HCT116 (cell line): Measurements from ENCODE around the gene CHEK2. TPM values are rescaled to one million over a fixed set of nuclear protein-coding genes. Genes with fewer than 3 reads are reported as not detected.

ENCODE experiments used
- ATAC-seq: fragments of 200-7000 bp; cut with Tn5 transposase; 2 replicates; pipeline ENCODE4 v1.9.1; 2020; ENCODE audit warnings: mild to moderate bottlenecking, moderate library complexity
- BruUV-seq: library from RNA; stranded (reverse); fragments of 400-500 nt; replicated peaks from 2 replicates; lab custom pipeline; 2021; lab: Mats Ljungman, UMichigan
- CTCF ChIA-PET: fragments of 300-600 bp; sonication (Branson Sonifier 250); formaldehyde crosslinking; loops from one replicate; lab custom pipeline; 2021; ENCODE audit warnings: antibody characterized with exemption; lab: Charles Lee
- POLR2A ChIA-PET: fragments of 300-600, 350-600 bp; sonication (Branson Sonifier 250); formaldehyde crosslinking; loops from one replicate; lab custom pipeline; 2021; ENCODE audit warnings: antibody characterized with exemption; lab: Charles Lee
- RAD21 ChIA-PET, 2 experiments: fragments of 300-600 bp; sonication (Branson Sonifier 250); formaldehyde crosslinking; loops; one replicate each; lab custom pipeline; 2023; ENCODE audit warnings: low total read pairs in 2 of 2; ENCODE audit not compliant: uncharacterized antibody in 2 of 2, unreplicated experiment in 2 of 2, low non-redundant PET in 1 of 2; lab: Charles Lee
- DNase-seq: peaks from one replicate; pipeline ENCODE4 v3.0.0-alpha.2; 2010; ENCODE audit warnings: low read depth, low spot score
- H2AFZ ChIP-seq: fragments of 200-600 bp; shearing (Covaris generic), sonication (generic); 2 replicates; pipeline ENCODE4 v1.6.1; 2017; ENCODE audit warnings: low read depth, mixed run types, mixed read lengths, antibody characterized with exemption, low read length; ENCODE audit not compliant: poor library complexity, severe bottlenecking
- H3K27ac ChIP-seq: 2 replicates; pipeline ENCODE4 v1.5.1; 2012; ENCODE audit warnings: low read depth, low read length
- H3K27me3 ChIP-seq: fragments of 200-600 bp; sonication (generic); 2 replicates; pipeline ENCODE4 v1.6.1; 2016; ENCODE audit warnings: mixed run types, low read length, mixed read lengths; ENCODE audit not compliant: insufficient read depth
- H3K36me3 ChIP-seq, 2 experiments: fragments of 200-500 bp in 1 of 2; fragments of 200-600 bp in 1 of 2; sonication (Bioruptor generic) in 1 of 2; sonication (generic) in 1 of 2; 2 replicates each; pipeline versions ENCODE4 v1.5.1 to v1.6.1; 2014 to 2016; ENCODE audit warnings: low read length in 2 of 2, inconsistent platforms in 1 of 2, mixed read lengths in 1 of 2, mixed run types in 1 of 2; ENCODE audit not compliant: insufficient read depth in 2 of 2, control insufficient read depth in 1 of 2
- H3K4me1 ChIP-seq, 2 experiments: fragments of 200-600 bp in 1 of 2; sonication (generic) in 1 of 2; 2 replicates each; pipeline versions ENCODE4 v1.5.1 to v1.6.1; 2012 to 2017; ENCODE audit warnings: low read length in 2 of 2, inconsistent platforms in 1 of 2, mild to moderate bottlenecking in 1 of 2, mixed read lengths in 1 of 2, mixed run types in 1 of 2, moderate library complexity in 1 of 2; ENCODE audit not compliant: insufficient read depth in 2 of 2, control insufficient read depth in 1 of 2
- H3K4me2 ChIP-seq: fragments of 200-600 bp; sonication (generic); 2 replicates; pipeline ENCODE4 v1.6.1; 2017; ENCODE audit warnings: mixed run types, low read length, mixed read lengths
- H3K4me3 ChIP-seq, 2 experiments: fragments of 200-600 bp in 1 of 2; sonication (generic) in 1 of 2; replicated peaks in 1 of 2; 2 replicates each; pipeline ENCODE4 v1.5.1; 2011 to 2016; ENCODE audit warnings: low read length in 2 of 2, control low read depth in 1 of 2, low read depth in 1 of 2, mild to moderate bottlenecking in 1 of 2, mixed read lengths in 1 of 2, mixed run types in 1 of 2
- H3K79me2 ChIP-seq: fragments of 200-600 bp; sonication (generic); 2 replicates; pipeline ENCODE4 v1.6.1; 2017; ENCODE audit warnings: mild to moderate bottlenecking, mixed run types, low read length, moderate library complexity, mixed read lengths; ENCODE audit not compliant: insufficient read depth
- H3K9ac ChIP-seq: fragments of 200-600 bp; sonication (generic); 2 replicates; pipeline ENCODE4 v1.6.1; 2016; ENCODE audit warnings: low read length, mixed read lengths
- H3K9me2 ChIP-seq: fragments of 200-600 bp; sonication (generic), shearing (Covaris generic); 2 replicates; pipeline ENCODE4 v1.6.1; 2017; ENCODE audit warnings: mixed run types, mild to moderate bottlenecking, moderate library complexity; ENCODE audit not compliant: insufficient read depth
- H3K9me3 ChIP-seq, 2 experiments: fragments of 200-500 bp in 1 of 2; fragments of 200-600 bp in 1 of 2; sonication (Bioruptor generic) in 1 of 2; sonication (generic) in 1 of 2; 2 replicates each; pipeline ENCODE4 v1.6.1; 2014 to 2017; ENCODE audit warnings: low read length in 2 of 2, mixed read lengths in 2 of 2, inconsistent platforms in 1 of 2, low read depth in 1 of 2, mild to moderate bottlenecking in 1 of 2, mixed run types in 1 of 2, moderate library complexity in 1 of 2; ENCODE audit not compliant: control insufficient read depth in 1 of 2, insufficient read depth in 1 of 2
- H4K20me1 ChIP-seq: fragments of 200-600 bp; sonication (generic), shearing (Covaris generic); 2 replicates; pipeline ENCODE4 v1.6.1; 2017; ENCODE audit warnings: mixed run types, mild to moderate bottlenecking, moderate library complexity; ENCODE audit not compliant: insufficient read depth
- CEBPB ChIP-seq: IDR thresholded peaks from 2 replicates; pipeline ENCODE4 v1.6.1; 2012; ENCODE audit warnings: low read depth
- EGR1 ChIP-seq: IDR thresholded peaks from 2 replicates; pipeline ENCODE4 v1.6.1; 2012; ENCODE audit warnings: low read depth
- EZH2 ChIP-seq: fragments of 200-600 bp; sonication (generic); IDR thresholded peaks from 2 replicates; pipeline ENCODE4 v1.6.1; 2017; ENCODE audit warnings: antibody characterized with exemption, mixed run types
- EZH2phosphoT487 ChIP-seq: fragments of 200-600 bp; IDR thresholded peaks from 2 replicates; pipeline ENCODE4 v1.6.1; 2018; ENCODE audit warnings: antibody characterized with exemption, borderline replicate concordance
- FOSL1 ChIP-seq: IDR thresholded peaks from 2 replicates; pipeline ENCODE4 v1.6.1; 2012; ENCODE audit warnings: low read depth
- JUND ChIP-seq: IDR thresholded peaks from 2 replicates; pipeline ENCODE4 v1.6.1; 2012
- MAX ChIP-seq: IDR thresholded peaks from 2 replicates; pipeline ENCODE4 v1.6.1; 2012
- POLR2AphosphoS5 ChIP-seq: IDR thresholded peaks from 2 replicates; pipeline ENCODE4 v1.6.1; 2011; ENCODE audit warnings: mild to moderate bottlenecking, low read depth, low read length, moderate library complexity
- RAD21 ChIP-seq: IDR thresholded peaks from 2 replicates; pipeline ENCODE4 v1.6.1; 2012; ENCODE audit warnings: low read depth, mild to moderate bottlenecking
- REST ChIP-seq: IDR thresholded peaks from 2 replicates; pipeline ENCODE4 v1.6.1; 2012; ENCODE audit warnings: low read depth
- SIN3A ChIP-seq: IDR thresholded peaks from 2 replicates; pipeline ENCODE4 v1.6.1; 2012; ENCODE audit warnings: low read depth
- SRF ChIP-seq: IDR thresholded peaks from 2 replicates; pipeline ENCODE4 v1.6.1; 2012; ENCODE audit warnings: low read depth
- TCF7L2 ChIP-seq: IDR thresholded peaks from 2 replicates; pipeline ENCODE4 v1.7.0; 2011; ENCODE audit warnings: borderline replicate concordance, inconsistent platforms; ENCODE audit not compliant: insufficient read depth, insufficient read length; ENCODE audit errors: extremely low read depth
- ZFX ChIP-seq: fragments of 450-650 bp; IDR thresholded peaks from 2 replicates; pipeline ENCODE4 v1.6.1; 2017
- ZNF274 ChIP-seq: fragments of 200-500 bp; sonication (Bioruptor generic); IDR thresholded peaks from 2 replicates; pipeline ENCODE4 v1.6.1; 2014; ENCODE audit warnings: mild to moderate bottlenecking, low read depth, low read length, inconsistent platforms
- intact Hi-C: fragments of 100-400 bp; cut with micrococcal nuclease; formaldehyde crosslinking; loops from 2 replicates; pipeline ENCODE4 v1.10.0; 2022
- total RNA-seq: library from RNA; stranded (reverse); gene quantifications from one replicate; pipeline ENCODE4 v1.2.1, GENCODE V29; 2021; ENCODE audit not compliant: unreplicated experiment
- TF ChIP-seq, protein P1 (sequence below): IDR thresholded peaks from 2 replicates; pipeline ENCODE4 v1.6.1; 2011; ENCODE audit warnings: mild to moderate bottlenecking, low read length, moderate library complexity; ENCODE audit not compliant: insufficient replicate concordance; ENCODE audit errors: extremely low read depth
- TF ChIP-seq, protein P2 (sequence below), 3 experiments: fragments of 200-600 bp in 1 of 3; sonication (generic) in 1 of 3; IDR thresholded peaks in 2 of 3; conservative IDR thresholded peaks in 1 of 3; 2 replicates each; pipeline ENCODE4 v1.5.1; 2012 to 2017; ENCODE audit warnings: low read depth in 2 of 3, low read length in 2 of 3, antibody characterized with exemption in 1 of 3, borderline replicate concordance in 1 of 3, control low read depth in 1 of 3, mild to moderate bottlenecking in 1 of 3, mixed read lengths in 1 of 3, mixed run types in 1 of 3, moderate library complexity in 1 of 3; ENCODE audit not compliant: insufficient read depth in 1 of 3

The CHEK2 gene
- total RNA-seq, 1 experiment from 2014 or later: 47.1 TPM

- H2AFZ ChIP-seq: no peak overlapping the region
- ChIA-PET POLR2A (no interaction called here), CTCF (no interaction called here), RAD21 (no interaction called here)
- no peak overlapping the region for H3K4me3 ChIP-seq
- no peaks in the 10 kb centered on the region for H3K9me2 ChIP-seq
- H3K4me1 ChIP-seq: peaks cover 3 to 9% of the 10 kb centered on the region in 2 experiments; a peak in 3 of 4 replicates
- no peak overlapping the region for H3K4me2 ChIP-seq
- H3K36me3 ChIP-seq: peaks cover 8 to 20% of the 10 kb centered on the region in 2 experiments; a peak in 3 of 4 replicates
- no peak overlapping the region for H3K9ac ChIP-seq
- TF ChIP-seq MAX (no peak), JUND (no peak), ZFX (no peak), EZH2 (no peak), EGR1 (no peak), TCF7L2 (no peak), CEBPB (no peak), RAD21 (no peak), SRF (no peak), SIN3A (no peak), EZH2phosphoT487 (no peak), POLR2AphosphoS5 (no peak), FOSL1 (no peak), REST (no peak), ZNF274 (no peak)
- TF ChIP-seq, protein P1, sequence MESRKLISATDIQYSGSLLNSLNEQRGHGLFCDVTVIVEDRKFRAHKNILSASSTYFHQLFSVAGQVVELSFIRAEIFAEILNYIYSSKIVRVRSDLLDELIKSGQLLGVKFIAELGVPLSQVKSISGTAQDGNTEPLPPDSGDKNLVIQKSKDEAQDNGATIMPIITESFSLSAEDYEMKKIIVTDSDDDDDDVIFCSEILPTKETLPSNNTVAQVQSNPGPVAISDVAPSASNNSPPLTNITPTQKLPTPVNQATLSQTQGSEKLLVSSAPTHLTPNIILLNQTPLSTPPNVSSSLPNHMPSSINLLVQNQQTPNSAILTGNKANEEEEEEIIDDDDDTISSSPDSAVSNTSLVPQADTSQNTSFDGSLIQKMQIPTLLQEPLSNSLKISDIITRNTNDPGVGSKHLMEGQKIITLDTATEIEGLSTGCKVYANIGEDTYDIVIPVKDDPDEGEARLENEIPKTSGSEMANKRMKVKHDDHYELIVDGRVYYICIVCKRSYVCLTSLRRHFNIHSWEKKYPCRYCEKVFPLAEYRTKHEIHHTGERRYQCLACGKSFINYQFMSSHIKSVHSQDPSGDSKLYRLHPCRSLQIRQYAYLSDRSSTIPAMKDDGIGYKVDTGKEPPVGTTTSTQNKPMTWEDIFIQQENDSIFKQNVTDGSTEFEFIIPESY: no peak
- TF ChIP-seq, protein P2, sequence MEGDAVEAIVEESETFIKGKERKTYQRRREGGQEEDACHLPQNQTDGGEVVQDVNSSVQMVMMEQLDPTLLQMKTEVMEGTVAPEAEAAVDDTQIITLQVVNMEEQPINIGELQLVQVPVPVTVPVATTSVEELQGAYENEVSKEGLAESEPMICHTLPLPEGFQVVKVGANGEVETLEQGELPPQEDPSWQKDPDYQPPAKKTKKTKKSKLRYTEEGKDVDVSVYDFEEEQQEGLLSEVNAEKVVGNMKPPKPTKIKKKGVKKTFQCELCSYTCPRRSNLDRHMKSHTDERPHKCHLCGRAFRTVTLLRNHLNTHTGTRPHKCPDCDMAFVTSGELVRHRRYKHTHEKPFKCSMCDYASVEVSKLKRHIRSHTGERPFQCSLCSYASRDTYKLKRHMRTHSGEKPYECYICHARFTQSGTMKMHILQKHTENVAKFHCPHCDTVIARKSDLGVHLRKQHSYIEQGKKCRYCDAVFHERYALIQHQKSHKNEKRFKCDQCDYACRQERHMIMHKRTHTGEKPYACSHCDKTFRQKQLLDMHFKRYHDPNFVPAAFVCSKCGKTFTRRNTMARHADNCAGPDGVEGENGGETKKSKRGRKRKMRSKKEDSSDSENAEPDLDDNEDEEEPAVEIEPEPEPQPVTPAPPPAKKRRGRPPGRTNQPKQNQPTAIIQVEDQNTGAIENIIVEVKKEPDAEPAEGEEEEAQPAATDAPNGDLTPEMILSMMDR (IDR thresholded peaks at IDR 0.05 in 2 of 3, conservative IDR thresholded peaks at IDR 0.05 in 1 of 3; ENCODE audit: borderline replicate concordance in 1 of 3, insufficient read depth in 1 of 3, low read depth in 2 of 3, low read length in 2 of 3): no peak
- ATAC-seq (no peak), DNase-seq (no peak)
- H3K9me3 ChIP-seq: no peaks in the 10 kb centered on the region
- intact Hi-C loops: no loop called here
- H3K79me2 ChIP-seq: peaks cover 57% of the 10 kb centered on the region
- H3K27me3 ChIP-seq: no peaks in the 10 kb centered on the region
- no TSS peak for BruUV-seq
- no peaks in the 10 kb centered on the region for H4K20me1 ChIP-seq
- H3K27ac ChIP-seq: no peak overlapping the region
Observed at GRCh38 chr22:28734393-28734792, 7.2 kb downstream of the CHEK2 start.
